Fibroblast of skin of back (primary cell): ENCODE data around the gene REEP3.
A peak's percentile ranks its signal among the peaks of the same experiment; 100 is the strongest.
"Not testable (repeated sequence)": the region's sequence is repeated elsewhere in the genome, so short reads cannot be mapped to it uniquely, and the experiment has no call there.

Experiments used
- DNase-seq: peaks from one replicate; pipeline ENCODE4 v3.0.0-alpha.2; 2013

The REEP3 gene

DNA sequence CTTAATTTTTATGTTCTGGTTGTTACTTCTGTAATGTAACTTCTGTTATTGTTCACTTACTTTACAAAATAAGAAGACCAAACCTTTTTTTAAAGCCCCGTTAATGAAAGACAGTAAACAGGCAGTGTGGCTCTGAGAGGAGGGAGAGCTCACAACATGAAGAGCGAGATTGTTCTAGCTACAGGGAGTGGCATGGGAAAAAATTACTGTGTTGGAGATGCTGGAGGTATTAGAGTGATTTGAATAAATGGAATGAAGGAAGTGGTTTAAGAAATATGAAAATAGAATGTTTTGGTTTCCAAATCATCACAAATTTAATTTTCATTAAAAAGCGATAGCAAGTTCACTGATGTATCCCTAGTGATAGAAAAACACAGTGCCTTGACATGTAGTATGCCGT, 31.8 kb downstream of the REEP3 start:
- peak; percentile 97 for DNase-seq

DNA sequence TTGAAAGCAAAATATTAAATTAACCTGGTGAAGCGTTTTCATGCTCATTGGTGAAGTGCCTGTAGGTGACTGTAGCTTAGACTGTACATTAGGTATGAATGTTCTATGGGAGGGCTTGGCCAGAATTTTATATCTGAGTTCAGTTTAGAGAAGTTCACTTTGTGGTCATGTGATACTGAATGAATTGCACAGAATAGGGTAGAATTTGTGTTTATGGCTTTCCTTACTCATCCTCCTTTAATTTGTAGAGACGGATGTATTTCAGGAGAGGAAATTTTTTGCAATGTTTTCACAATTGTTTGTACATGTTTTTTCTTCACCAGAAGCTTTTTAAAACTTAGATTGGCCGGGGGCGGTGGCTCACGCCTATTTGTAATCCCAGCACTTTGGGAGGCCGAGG, 32.3 kb downstream of the REEP3 start:
- no peak for DNase-seq

- peak; percentile 98 for DNase-seq
Observed at GRCh38 chr10:63554657-63555056, 33.5 kb downstream of the REEP3 start.

- no peak for DNase-seq
Observed at GRCh38 chr10:63555330-63555729, 34.1 kb downstream of the REEP3 start.

DNA sequence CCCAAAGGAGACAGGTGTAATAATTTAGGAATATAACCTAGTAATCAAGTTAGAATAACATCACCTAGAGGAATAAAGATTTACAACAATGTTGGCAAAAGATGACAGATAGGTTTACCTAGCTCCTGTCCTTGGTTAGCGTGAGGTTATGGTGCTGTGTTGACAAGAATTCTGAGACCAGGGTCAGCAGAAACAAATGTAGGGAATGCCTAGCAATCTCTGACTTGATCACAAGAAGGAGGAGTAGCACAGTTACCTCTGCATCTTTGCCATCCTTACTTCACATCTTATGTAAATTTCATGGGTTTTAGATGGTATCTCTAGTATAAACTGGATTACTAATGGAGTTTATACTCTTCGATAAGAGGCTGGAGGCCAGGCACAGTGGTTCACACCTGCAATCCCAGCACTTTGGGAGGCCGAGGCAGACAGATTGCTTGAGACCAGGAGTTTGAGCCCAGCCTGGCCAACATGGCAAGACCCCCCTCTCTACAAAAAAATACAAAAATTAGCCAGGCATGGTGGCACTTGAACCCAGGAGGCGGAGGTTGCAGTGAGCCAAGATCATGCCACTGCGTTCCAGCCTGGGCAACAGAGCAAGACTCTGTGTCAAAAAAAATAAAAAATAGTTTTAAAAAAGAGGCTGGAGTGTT, 37.1 kb downstream of the REEP3 start:
- DNase-seq = no peak

DNA sequence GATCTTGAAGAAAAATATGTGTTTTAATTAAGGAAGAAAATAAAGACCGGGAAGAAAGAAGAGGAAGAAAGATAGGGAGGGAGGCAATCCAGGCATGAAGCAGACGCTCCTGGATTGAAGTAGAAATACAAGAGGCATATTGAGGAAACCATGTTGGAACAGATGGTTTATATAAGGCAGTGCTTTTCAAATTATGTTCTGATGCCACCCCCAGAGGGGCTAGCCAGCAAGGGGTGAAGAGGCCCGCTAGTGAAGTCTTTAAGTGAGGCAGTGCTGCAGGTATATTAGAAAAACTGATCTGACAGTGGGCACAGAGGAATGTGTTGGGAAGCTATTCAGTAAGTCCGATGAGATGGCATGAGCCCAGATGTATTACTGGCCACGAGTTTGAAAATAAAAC, 40.1 kb downstream of the REEP3 start:
- no peak for DNase-seq

DNA sequence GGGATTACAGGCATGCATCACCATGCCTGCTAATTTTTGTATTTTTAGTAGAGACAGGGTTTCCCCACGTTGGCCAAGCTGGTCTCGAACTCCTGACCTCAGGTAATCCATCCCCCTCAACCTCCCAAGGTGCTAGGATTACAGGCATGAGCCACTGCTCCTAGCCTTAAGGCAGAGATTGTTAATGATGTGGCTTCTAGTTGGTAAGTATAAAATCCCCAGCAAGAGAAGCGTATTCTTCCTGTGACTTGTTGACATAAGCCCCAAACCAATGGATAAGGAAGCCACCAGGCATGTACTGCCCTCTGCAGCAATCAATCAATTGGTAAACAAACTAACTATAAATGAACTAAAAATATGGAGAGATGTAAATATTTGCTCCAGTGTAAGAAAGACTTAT, 41.2 kb downstream of the REEP3 start:
- no peak for DNase-seq

DNA sequence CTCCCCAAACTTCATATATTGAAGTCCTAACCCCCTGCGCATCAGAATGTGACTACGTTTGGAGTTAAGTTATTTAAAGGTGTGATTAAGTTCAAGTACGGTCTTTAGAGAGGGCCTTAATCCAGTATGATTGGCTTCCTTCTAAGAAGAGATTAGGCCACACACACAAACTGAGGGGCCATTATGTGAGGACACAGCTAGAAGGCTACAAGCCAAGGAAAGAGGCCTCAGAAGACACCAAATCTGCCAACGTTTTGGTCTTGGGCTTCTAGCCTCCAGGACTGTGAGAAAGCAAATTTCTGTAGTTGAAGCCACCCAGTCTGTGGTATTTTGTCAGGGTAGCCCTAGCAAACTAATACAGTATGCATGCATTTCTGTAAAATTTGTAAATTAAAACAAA, 41.7 kb downstream of the REEP3 start:
- DNase-seq = no peak

DNA sequence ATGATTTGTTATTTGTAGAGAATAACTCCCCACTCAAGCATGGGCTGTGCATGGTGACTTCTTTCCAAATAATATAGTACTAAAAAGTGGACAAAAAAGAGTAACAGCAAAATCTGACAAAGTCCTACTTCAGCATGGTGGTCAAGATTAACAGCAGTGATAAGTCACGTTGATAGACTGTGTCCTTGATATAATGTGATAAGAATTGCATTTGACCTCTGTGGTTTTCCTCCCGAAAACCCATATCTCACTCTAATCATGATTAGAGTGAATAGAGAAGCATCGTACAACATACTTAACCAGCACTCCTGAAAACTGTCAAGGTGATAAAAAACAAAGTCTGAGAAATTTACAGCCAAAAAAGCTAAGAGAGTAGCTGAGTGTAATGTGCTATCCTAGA, 42.4 kb downstream of the REEP3 start:
- no peak for DNase-seq

GRCh38 chr10:63564731-63565130, 43.5 kb downstream of the REEP3 start:
- DNase-seq = not testable (repeated sequence)

DNA sequence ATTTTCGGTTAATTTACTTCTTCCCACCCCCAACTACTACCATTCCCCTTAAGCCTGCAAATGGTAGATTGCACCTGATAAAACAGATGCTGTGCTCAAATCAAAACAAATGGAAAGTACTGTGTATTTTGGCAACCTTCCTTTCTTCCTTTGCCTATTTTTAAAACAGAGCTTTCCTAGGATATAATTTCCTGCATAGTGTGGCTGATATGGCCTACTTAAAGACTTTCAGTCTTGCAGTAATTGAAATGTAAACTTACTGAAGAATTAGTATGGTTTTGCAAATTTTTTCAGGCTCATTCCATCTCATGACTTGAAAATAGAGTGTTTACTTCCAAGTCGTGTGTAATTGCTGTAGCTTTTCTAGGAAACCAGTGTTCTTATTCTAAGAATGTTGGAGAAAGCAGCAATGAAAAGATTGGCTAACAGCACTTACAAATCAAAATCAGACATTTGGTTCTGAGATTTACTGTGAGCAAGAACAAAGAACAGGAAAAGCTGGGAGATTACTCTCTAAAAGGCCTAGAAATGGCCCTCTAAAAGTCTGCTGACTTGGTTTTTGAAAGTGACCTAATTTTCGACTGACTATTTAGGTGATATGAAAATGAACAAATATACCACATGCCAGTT, 52.0 kb downstream of the REEP3 start:
- DNase-seq = peak; percentile 55

- DNase-seq = no peak
Observed at GRCh38 chr10:63574011-63574410, 52.8 kb downstream of the REEP3 start.

GRCh38 chr10:63576501-63576900, 55.3 kb downstream of the REEP3 start:
- peak; percentile 18 for DNase-seq

- no peak for DNase-seq
Observed at GRCh38 chr10:63578501-63578900, 57.3 kb downstream of the REEP3 start.

GRCh38 chr10:63579371-63580014, 58.3 kb downstream of the REEP3 start:
- no peak for DNase-seq

GRCh38 chr10:63582690-63583089, 61.5 kb downstream of the REEP3 start:
- DNase-seq = no peak

DNA sequence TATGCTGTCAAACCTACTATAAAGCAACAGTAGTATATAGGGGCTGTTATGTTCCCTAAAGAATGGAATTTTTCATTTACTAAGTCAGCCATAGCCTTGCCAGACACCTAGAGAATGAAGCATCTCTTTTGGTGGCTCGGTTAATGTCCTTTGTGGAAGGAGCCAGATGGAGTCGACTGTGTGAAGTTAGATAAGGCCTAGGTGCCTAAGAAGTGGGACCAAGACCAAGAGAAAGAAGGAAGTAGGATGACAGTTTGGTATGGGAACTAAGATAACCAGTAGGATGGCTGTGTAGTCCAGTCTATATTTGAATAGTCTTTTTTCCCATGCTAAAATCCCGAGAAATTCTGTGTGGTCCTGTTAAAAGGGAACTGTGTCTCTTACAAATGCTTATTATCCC, 62.2 kb downstream of the REEP3 start:
- no peak for DNase-seq

- DNase-seq = no peak
Observed at GRCh38 chr10:63583909-63584724, 62.9 kb downstream of the REEP3 start.

DNA sequence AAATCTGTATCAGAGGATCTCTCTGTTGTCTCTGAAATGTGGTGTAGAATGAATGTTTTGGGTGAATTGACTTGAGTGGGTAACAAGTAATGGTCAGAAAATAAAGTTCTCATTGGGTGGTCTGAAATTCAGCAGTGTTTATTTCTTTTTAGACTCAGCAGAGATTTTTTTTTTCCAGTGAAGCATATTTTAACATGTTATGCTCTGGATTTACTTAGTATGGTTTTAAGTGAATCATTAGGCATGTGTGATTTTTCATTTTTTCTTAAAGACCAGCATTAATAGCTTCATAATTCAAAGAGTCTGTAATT, 63.5 kb downstream of the REEP3 start:
- peak; percentile 24 for DNase-seq

DNA sequence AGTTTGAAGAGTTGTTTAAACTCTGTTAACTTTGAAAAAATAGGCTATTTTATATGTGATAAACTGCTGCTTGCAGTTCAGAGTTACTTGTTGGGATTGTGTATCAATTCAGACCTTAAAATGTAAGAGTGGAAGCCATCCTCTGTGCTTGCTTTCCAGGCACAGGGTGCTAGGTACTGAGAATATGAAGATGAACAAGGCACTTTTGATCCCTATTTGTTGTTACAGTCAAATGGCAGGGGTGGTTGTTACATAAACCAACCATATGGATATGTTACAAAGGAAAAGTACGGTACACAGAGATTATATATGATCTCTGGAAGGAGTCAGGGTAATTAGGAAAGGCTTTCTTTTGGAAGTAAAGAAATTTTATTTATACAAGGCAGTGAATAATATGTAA, 63.8 kb downstream of the REEP3 start:
- no peak for DNase-seq

DNA sequence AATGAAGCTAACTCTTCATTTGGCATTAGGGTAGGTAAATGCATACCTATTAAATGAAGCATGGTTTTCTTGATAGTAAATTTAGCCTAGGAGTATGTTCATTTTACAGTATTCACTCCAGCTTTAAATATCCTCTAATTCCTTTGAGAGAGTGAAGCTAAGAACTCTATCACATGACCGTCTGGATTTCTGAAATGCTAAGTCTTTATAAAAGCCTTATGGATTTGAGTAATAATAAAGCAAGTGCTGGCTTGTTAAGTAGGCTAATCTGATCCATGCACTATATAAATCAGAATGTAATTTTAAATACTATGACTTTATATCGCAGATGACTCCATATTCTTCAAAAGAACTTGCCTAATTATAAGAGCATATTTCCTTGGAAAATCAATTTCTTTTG, 64.8 kb downstream of the REEP3 start:
- DNase-seq = no peak

DNA sequence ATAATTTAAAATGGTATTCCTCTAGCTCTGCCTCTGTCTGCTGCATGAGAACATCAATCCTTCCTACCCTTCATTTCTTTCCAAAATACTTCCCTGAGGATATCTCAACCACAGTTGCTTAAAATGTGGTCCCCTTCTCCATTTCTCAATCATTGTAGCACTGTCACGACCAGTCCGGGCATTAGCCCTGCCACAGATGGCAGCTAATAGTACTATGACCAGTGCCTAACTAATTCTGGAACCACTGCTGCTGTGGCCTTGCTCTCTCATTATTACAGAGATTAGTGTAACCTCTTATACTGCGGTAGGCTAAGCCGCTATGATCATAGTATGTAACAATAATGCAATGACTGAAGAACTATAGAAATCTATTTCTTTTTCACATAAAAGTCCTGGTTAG, 66.0 kb downstream of the REEP3 start:
- no peak for DNase-seq

GRCh38 chr10:63588436-63589167, 67.4 kb downstream of the REEP3 start:
- DNase-seq = peak; percentile 28
